PC-9 (cell line): ENCODE measurements around the gene ZDHHC21. TPM values are rescaled to one million over a fixed set of nuclear protein-coding genes. Genes with fewer than 3 reads are reported as not detected.

Source experiments
- BruUV-seq: library from RNA; stranded (reverse); fragments of 400-500 nt; replicated peaks from 2 replicates; lab custom pipeline; 2021; lab: Mats Ljungman, UMichigan
- CTCF ChIA-PET: fragments of 300-600 bp; sonication (Branson Sonifier 250); formaldehyde crosslinking; loops from one replicate; lab custom pipeline; 2022; ENCODE audit warnings: antibody characterized with exemption; lab: Charles Lee
- POLR2A ChIA-PET: fragments of 300-600 bp; sonication (Branson Sonifier 250); formaldehyde crosslinking; loops from one replicate; lab custom pipeline; 2022; ENCODE audit warnings: antibody characterized with exemption; ENCODE audit not compliant: unreplicated experiment; lab: Charles Lee
- DNase-seq, 2 experiments: peaks; one replicate each; pipeline versions ENCODE4 v3.0.0 to v3.0.0-alpha.2; 2015 to 2022; ENCODE audit warnings: mixed read lengths in 1 of 2
- H2AFZ ChIP-seq: fragments of 200-600 bp; sonication (generic); 2 replicates; pipeline ENCODE4 v1.8.1; 2017; ENCODE audit warnings: antibody characterized with exemption
- H3F3A ChIP-seq: fragments of 200-600 bp; sonication (generic); 2 replicates; pipeline ENCODE4 v1.8.1; 2017; ENCODE audit warnings: antibody characterized with exemption, mild to moderate bottlenecking, low read depth; ENCODE audit not compliant: insufficient read depth
- H3K27ac ChIP-seq: fragments of 200-600 bp; sonication (generic); 2 replicates; pipeline ENCODE4 v1.6.1; 2016; ENCODE audit warnings: mixed run types
- H3K27me3 ChIP-seq: fragments of 200-600 bp; sonication (generic); 2 replicates; pipeline ENCODE4 v1.6.1; 2016; ENCODE audit warnings: low read depth, mixed run types; ENCODE audit not compliant: insufficient read depth
- H3K36me3 ChIP-seq: fragments of 200-600 bp; sonication (generic); 2 replicates; pipeline ENCODE4 v1.6.1; 2016; ENCODE audit warnings: low read depth, mixed run types
- H3K4me1 ChIP-seq: fragments of 200-600 bp; sonication (generic); replicated peaks from 2 replicates; pipeline ENCODE4 v1.6.1; 2016; ENCODE audit warnings: mixed run types; ENCODE audit not compliant: insufficient read depth
- H3K4me2 ChIP-seq: fragments of 200-600 bp; sonication (generic); 2 replicates; pipeline ENCODE4 v1.6.1; 2017; ENCODE audit warnings: mixed run types
- H3K4me3 ChIP-seq: fragments of 200-600 bp; sonication (generic); 2 replicates; pipeline ENCODE4 v1.6.1; 2016; ENCODE audit warnings: mixed run types
- H3K79me2 ChIP-seq: fragments of 200-600 bp; sonication (generic); 2 replicates; pipeline ENCODE4 v1.6.1; 2017; ENCODE audit warnings: low read depth, mixed run types
- H3K9me2 ChIP-seq: fragments of 200-600 bp; sonication (generic); 2 replicates; pipeline ENCODE4 v1.8.1; 2017; ENCODE audit warnings: mild to moderate bottlenecking; ENCODE audit not compliant: insufficient read depth
- H3K9me3 ChIP-seq: fragments of 200-600 bp; sonication (generic); 2 replicates; pipeline ENCODE4 v1.8.1; 2016; ENCODE audit warnings: low read depth; ENCODE audit not compliant: insufficient read depth
- H4K20me1 ChIP-seq: fragments of 200-600 bp; sonication (generic); 2 replicates; pipeline ENCODE4 v1.8.1; 2017; ENCODE audit not compliant: insufficient read depth
- CTCF ChIP-seq: fragments of 200-600 bp; sonication (generic); conservative IDR thresholded peaks from 2 replicates; pipeline ENCODE4 v1.6.1; 2017; ENCODE audit warnings: mixed run types, antibody characterized with exemption, mild to moderate bottlenecking, moderate library complexity
- EZH2 ChIP-seq: fragments of 200-600 bp; sonication (generic); IDR thresholded peaks from 2 replicates; pipeline ENCODE4 v1.8.0; 2017; ENCODE audit warnings: antibody characterized with exemption, low read depth
- intact Hi-C: fragments of 100-400 bp; cut with micrococcal nuclease; formaldehyde crosslinking; loops from one replicate; pipeline ENCODE4 v1.10.0; 2022; ENCODE audit not compliant: unreplicated experiment
- total RNA-seq: library from RNA; stranded (reverse); gene quantifications from 2 replicates; pipeline ENCODE4 v1.2.3, GENCODE V29; 2021

The ZDHHC21 gene
- total RNA-seq, 1 experiment from 2014 or later: 5.3 TPM

DNA sequence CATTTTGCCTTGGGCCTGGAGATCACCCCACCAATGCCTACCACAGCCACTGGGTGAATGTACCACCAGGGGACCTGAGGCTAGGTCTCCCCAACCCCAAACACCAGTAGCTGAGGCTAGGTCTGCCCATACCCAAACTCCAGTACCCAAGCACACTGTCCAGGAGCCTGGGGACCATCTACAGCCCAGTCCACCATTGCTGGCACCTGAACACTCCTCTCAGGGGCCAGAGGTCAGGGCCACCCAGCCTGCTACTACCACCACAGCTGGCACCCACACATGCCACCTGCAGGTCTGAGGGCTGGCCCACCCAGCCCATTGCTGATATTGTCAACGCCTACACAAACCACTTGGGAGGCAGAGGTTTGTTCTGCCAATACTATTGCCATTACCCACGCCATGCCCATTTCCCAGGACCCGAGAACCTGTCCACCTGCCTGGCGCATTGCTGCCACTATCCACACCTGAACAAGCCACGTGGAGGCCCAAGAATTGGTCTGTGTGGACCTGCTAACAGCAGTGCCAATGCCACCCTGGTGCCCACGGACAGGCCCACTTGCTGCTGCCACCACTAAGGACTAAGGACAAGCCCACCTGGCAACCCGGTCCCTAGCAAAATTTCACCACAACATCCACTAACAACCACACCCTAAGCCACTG is 59.2 kb downstream of the ZDHHC21 start:
- H3K4me1 ChIP-seq: no peaks in the 10 kb centered on the region
- no peaks in the 10 kb centered on the region for H3F3A ChIP-seq
- POLR2A ChIA-PET: no interaction called here
- CTCF ChIA-PET: no interaction called here
- H2AFZ ChIP-seq: no peak overlapping the region
- no peaks in the 10 kb centered on the region for H3K27me3 ChIP-seq
- H3K9me2 ChIP-seq: no peaks in the 10 kb centered on the region
- no peaks in the 10 kb centered on the region for H4K20me1 ChIP-seq
- H3K4me2 ChIP-seq: no peak overlapping the region
- no TSS peak for BruUV-seq
- H3K4me3 ChIP-seq: no peak overlapping the region
- no peaks in the 10 kb centered on the region for H3K36me3 ChIP-seq
- no peaks in the 10 kb centered on the region for H3K79me2 ChIP-seq
- TF ChIP-seq CTCF (no peak), EZH2 (no peak)
- intact Hi-C loops: no loop called here
- no peak overlapping the region for H3K27ac ChIP-seq
- no peaks in the 10 kb centered on the region for H3K9me3 ChIP-seq
- DNase-seq: no peak

GRCh38 chr9:14633148-14633547 is 60.1 kb downstream of the ZDHHC21 start:
- Histone ChIP-seq H3K36me3 (no peaks in the 10 kb centered on the region), H3K9me3 (no peaks in the 10 kb centered on the region), H3K9me2 (no peaks in the 10 kb centered on the region), H3K4me1 (no peaks in the 10 kb centered on the region), H4K20me1 (no peaks in the 10 kb centered on the region), H2AFZ (no peak overlapping the region), H3K27me3 (no peaks in the 10 kb centered on the region), H3K4me3 (no peak overlapping the region), H3K79me2 (no peaks in the 10 kb centered on the region), H3F3A (no peaks in the 10 kb centered on the region), H3K4me2 (no peak overlapping the region), H3K27ac (no peak overlapping the region)
- ChIA-PET CTCF (no interaction called here), POLR2A (no interaction called here)
- BruUV-seq: no TSS peak
- TF ChIP-seq CTCF: no peak
- no peak for TF ChIP-seq EZH2
- DNase-seq: no peak
- intact Hi-C loops: no loop called here

DNA sequence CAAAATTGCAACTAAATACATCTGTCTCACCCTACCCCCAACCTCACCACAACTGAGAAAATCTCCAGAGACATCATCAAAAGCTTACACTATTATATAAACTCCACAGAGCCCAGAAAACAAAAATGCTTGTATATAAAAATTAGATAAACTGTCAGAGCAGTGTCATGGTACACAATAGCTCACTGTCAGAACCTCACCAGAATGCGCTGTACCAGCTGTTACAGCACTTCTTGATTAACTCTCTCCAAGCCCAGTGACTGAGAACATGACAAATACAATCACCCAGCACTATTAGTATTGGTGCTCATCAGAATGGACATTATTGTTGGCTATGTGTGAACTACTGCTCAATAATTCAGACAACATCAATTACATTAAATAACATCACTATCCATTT is 65.7 kb downstream of the ZDHHC21 start:
- H3K79me2 ChIP-seq: no peaks in the 10 kb centered on the region
- DNase-seq: no peak
- no peak overlapping the region for H3K4me3 ChIP-seq
- H4K20me1 ChIP-seq: no peaks in the 10 kb centered on the region
- no TSS peak for BruUV-seq
- H3K4me1 ChIP-seq: no peaks in the 10 kb centered on the region
- TF ChIP-seq CTCF: no peak
- TF ChIP-seq EZH2: no peak
- no peak overlapping the region for H2AFZ ChIP-seq
- intact Hi-C loops: no loop called here
- POLR2A ChIA-PET: no interaction called here
- no peaks in the 10 kb centered on the region for H3F3A ChIP-seq
- H3K4me2 ChIP-seq: no peak overlapping the region
- no peaks in the 10 kb centered on the region for H3K27me3 ChIP-seq
- no peaks in the 10 kb centered on the region for H3K9me3 ChIP-seq
- no peak overlapping the region for H3K27ac ChIP-seq
- no peaks in the 10 kb centered on the region for H3K36me3 ChIP-seq
- CTCF ChIA-PET: no interaction called here
- no peaks in the 10 kb centered on the region for H3K9me2 ChIP-seq
